GM19372 (cell line): Measurements from ENCODE around the gene ABCD2.
A peak's percentile ranks its signal among the peaks of the same experiment; 100 is the strongest.
"Not testable (repeated sequence)": the region's sequence is repeated elsewhere in the genome, so short reads cannot be mapped to it uniquely, and the experiment has no call there.

Experiments
- ATAC-seq: cut with Tn5 transposase; IDR thresholded peaks from one replicate; pipeline ENCODE4 v1.9.1; 2021; ENCODE audit warnings: mild to moderate bottlenecking, low read depth, moderate library complexity; ENCODE audit not compliant: unreplicated experiment

ABCD2 gene

DNA sequence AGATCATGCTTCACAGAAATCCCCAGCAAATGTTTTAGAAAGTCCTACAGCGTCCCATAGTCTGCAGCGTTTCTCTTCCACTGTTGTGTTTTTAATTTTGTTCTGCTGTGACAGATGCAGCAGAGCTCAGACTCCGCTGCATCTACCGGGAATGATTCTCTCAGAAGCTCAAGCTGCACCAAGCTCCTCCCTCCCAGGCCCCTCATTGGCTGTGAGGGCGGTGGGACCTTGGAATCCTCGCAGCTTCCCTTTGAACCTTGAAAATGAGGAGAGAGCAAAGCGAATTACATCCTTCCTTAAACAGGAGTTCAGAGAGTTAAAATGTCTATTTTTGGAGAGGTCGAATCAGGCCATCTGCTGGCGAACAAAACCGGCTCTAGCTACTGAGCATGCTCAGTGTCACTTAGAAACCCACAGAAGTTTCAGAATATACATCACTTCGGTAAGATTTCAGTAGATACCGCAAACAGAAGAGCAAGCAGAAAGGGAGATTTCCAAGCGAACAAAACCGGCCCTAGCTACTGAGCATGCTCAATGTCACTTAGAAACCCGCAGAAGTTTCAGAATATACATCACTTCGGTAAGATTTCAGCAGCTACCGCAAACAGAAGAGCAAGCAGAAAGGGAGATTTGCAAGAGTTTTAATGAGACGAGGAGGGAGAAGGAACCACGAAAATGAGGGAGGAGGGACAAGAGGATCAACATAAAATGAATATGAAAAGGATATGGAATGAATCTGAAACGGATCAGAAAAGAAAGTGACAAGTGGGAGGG is at the start of gene ABCD2:
ABCD2 (minus strand) TSS at position 144 of the 774 bp plus-strand sequence. CDS start 188 bp downstream, outside the sequence.
- ATAC-seq: peak; percentile 76

DNA sequence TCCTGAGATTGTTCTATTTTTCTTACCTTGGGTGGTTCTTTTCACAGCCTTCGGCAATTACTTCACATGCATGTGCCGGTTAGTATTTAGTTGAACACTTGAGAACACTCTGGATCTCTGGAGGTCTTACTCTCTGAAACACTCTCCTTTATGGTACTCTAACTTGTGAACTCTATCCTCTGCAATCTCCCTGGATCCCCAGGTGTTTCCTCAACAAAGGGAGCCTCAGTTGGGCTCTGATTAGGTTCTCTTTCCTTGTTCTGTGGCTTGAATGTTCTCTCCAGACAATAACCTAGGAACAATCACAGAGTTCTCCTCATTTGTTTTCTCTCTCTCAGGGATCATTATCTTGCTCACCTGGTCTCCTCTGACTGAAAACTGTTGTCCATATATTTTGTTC is 40.5 kb upstream of the ABCD2 start:
- ATAC-seq: no peak

DNA sequence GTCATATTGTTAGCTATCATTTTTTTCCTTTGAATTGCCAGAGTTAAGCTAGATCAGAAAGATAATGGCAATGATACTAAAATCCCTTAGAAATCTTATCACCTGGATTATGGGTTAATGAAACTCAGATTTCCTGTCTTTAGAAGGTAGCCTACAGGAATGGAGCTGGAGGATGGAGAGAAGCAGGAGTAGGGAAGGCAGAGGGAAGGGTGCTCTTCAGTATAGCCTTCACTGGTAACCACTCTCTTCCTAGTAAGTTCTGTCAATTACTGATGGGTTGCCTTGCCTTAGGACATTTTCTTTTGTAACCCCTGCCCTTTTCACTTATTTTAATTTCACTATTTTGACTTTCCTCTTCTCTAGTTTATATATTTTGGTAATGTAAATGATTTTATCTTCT is 27.8 kb upstream of the ABCD2 start:
- no peak for ATAC-seq

DNA sequence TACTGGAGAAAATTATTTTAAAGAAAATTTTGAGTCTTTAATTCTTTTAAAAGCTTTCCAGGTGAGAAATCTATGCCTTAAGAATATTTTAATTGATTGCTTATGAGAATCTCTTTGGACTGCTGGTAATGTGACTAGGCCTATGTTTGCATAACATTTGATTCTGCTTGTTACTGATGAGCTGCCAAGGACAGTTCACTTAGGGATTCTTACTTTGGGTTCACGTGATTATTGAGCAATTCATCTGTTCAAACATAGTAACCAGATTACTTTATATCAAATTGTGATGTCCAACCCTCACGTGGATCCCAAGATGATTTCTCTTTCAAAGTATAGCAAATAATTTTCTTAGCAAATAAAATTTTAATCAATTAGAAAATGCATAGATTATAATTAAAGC is 27.4 kb upstream of the ABCD2 start:
- ATAC-seq: no peak

DNA sequence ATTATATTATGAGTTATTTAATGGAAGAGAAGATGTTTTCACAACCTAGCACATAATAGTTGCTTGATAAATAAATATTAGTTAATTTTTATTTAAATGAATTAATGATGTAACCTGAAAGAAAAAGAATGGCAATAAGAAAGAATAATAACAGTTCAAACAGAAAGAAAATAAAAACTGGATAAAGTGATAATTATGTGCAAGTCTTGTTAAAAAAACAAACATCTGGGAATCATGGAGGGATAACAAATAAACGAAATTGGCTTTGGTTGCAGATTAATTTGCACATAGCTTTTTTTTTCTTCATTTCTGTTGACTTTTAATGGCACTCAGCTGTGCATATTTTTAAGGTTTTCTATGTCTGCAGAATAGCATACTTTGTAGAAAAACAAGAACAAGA is 23.4 kb upstream of the ABCD2 start:
- no peak for ATAC-seq

DNA sequence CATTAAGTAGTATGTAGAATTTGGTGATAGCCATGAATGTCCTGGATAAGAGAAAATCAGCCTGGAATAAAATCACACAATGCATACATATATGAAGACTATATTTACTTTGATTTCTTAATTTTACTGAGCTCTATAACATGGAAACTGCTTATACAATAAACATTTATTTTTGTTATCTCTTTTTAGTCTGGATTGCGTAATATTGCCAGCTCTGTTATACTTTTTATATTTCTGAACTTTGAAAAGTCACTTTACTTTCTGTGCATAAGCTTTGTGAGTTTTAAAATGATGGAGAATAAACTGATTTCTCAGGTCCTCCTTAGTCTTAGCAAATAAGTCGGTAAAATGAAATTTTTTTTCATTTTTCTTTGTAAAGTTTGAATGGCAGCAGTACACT is 19.2 kb upstream of the ABCD2 start:
- no peak for ATAC-seq

DNA sequence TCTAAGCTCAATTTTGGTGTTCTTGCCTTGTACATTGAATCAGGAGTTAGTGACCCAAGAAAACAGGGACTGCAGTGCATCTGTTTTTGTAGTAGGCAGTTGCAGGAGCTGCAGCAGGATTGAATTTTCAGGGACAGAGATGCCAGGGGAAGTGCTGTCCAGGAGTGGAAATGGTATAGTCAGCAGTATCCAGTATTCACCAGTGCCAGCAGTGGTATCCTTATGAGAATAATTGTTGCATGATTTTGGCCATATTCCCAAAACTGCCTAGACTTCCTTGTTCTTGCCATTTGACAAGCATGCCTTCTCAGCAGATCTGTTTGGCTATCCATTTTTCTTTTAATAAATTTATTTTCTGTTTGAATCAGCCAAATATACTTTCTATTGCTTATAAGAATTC is 18.6 kb upstream of the ABCD2 start:
- ATAC-seq: no peak

DNA sequence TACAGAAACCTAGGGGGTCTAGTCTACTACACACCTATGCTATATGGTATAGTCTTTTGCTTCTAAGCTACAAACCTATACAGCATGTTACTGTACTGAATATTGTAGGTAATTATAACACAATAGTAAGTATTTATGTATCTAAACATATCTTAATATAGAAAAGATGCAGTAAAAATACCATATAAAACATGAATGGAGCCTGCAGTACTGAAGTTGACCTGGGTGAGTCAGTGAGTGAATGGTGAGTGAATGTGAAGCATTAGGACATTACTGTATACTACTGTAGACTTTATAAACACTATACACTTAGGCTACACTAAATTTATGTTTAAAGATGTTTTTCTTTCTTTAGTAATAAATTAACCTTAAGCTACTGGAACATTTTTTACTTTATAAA is 13.1 kb upstream of the ABCD2 start:
- ATAC-seq: no peak

DNA sequence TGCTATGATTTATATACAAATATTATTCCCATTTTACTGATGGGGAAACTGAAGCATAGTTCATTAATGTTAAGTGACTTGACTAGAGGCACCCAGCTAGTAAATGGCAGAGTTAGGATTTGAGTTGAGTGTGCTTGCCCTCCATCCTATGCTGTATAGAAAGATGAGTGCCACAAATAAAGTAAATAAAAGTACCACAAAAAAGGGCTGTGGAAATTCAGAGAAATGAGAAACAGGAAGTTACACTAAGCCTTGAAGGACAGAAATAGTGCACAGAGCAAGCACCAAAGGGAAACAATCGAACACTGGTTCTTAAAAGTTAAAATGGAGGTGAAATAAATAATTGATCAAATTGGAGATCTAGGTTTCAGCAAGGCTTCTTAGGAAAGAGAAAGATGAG is 9.2 kb upstream of the ABCD2 start:
- ATAC-seq: peak; percentile 52

DNA sequence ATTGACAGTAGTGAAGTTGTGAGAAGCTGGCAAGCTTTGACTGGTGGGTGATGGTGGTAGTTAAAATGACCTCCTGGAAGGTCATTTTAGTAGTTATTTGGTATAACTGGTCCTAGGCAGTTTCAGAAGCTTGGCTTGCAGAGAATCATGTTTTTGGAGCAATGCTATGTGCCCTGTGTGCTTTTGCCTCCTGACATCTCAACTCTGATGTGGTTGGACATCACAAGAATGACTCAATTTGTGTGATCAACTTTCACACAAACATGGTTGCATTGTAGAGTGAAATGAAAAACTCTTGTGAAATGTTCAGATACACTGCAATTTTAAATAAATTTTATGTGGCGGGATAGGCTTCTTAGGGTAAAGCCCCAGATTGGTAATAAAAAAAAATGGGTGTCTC is 8.3 kb upstream of the ABCD2 start:
- ATAC-seq: no peak

DNA sequence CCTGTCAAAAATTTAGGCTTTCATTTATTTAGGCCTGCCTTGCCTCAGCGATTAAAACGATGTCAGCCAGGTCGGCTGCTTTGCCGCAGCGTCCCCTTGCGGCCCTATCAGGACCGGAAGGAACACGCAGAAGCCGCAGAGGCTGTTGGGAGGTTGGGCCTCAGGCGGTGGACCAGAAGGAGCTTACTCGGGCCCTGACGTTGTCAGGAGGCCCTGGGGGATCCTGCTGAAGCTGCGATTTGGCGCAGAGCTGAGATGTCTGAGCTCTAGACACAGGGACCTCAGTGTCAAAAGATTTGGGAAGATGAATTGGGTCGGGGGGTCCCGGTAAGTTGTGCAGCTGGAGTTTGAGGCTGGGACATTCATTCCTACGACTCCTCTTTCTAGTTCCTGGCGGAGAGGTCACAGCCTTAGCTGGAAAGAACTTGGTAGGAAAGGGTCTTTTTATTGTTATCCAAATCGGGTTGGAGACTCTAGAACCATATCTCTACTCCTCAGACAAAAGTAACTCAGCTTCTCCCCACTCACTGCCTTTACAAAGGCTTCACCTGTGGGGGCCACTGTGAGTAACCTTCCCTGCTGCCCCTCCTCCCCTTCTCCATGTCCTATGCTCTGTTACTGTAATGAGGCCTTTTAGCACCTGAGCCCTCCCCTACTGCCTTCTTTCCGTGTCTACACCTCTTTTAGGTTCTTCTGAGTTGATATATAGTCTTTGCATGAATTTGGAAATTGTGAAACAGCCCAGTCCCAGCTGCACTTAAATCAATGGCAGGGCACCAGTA is 6.6 kb upstream of the ABCD2 start:
- no peak for ATAC-seq

DNA sequence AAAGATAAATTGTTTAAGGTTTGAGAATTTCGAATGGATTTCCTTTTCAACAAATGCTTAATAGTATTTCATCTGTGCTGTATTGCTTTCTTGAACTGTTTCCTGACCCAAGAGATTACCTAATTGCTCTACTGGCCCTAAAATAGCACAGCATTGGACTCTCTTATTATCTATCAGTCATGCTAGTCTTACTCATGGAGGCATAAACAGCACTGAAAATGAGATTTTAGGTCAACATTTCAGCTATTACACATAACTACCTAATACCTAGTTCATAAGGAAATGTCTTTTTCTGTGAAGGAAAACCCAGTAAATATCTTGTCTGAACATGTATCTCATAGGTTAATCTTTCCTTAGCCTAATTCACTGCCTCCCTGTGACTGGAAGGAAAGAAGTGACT is 4.3 kb upstream of the ABCD2 start:
- ATAC-seq: no peak

DNA sequence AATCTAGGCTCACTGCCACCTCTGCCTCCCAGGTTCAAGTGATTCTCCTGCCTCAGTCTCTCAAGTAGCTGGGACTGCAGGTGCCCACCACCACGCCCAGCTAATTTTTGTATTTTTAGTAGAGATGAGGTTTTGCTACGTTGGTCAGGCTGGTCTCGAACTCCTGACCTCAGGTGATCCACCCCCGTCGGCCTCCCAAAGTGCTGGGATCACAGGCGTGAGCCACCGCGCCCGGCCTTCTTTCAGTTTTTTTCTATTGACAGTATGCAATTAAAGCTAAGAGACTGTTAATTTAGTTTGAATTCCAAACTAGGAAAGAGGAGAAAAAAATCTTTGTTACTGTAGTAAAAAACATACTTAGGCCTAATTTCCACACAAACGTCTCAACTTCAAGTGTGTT is 3.6 kb upstream of the ABCD2 start:
- ATAC-seq: not testable (repeated sequence)

DNA sequence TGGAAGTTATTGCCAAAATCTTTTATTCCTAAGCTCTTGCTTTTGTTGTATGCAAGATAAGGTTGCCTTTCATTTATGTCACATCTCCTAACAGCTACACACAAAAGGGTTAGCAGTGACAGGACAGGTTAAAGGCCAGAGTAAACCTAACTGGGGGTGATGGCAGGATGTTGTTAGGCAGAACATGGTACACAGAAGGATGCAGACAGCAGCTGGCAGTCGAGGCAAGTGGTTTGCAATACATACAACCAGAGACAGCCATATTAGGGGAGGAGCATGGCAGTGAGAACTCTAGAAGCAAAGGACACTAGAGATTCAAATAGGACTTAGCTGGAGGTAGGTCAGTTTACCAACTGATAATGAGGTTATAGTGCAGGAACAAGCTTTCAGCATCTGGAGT is 2.7 kb upstream of the ABCD2 start:
- ATAC-seq: no peak

DNA sequence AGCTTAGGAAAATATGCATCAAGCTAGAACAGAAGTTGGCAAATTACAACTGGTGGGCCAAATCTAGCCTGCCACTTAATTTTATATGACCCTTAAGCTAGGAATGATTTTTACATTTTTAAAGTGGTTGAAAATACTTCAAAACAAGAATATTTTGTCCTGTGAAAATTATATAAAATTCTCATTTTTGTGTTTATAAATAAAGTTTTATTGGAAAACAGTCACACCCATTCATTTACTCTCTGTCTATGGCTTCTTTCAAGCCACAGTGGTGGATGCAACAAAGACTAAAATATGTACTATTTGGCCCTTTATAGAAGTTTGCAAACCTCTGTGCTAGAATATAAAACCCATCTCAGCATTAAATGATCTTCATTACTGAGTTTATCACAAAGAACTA is 2.1 kb upstream of the ABCD2 start:
- no peak for ATAC-seq

DNA sequence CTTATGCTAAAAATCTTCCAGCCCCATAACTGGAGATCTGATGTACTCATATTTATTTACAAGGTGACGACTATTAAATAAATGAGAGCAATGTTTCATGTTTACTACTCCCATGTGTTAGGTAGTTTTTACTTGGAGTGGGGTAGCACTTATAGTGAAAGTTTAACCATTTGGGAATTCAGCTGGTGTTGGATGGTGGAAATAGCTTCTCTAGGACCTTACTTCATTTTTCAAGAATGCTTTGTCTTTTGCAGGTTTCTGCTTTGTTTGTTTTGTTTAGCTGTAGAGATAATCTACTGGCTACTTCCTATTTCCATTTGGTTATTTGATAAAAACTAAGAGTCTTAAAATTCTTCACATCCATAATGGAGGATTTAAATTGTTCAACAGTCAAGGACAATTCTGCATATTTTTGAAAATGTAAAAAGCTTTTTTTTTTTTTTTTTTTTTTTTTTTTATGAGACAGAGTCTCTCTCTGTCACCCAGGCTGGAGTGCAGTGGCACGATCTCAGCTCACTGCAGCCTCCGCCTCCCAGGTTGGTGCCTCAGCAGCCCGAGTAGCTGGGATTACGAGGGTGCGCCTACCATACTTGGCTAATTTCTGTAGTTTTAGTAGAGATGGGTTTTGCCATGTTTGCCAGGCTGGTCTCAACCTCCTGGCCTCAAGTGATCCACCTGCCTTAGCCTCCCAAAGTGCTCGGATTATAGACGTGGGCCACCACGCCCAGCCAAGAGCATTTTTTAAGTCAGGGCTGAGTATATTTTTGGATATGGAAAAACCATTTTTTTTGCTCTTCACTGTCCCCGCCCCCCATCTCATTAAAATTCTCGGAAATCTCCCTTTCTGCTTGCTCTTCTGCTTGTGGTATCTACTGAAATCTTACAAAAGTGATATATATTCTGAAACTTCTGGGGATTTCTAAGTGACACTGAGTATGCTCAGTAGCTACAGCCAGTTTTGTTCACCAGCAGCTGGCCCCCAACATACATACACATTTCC is 1.4 kb upstream of the ABCD2 start:
- peak; percentile 21 for ATAC-seq

DNA sequence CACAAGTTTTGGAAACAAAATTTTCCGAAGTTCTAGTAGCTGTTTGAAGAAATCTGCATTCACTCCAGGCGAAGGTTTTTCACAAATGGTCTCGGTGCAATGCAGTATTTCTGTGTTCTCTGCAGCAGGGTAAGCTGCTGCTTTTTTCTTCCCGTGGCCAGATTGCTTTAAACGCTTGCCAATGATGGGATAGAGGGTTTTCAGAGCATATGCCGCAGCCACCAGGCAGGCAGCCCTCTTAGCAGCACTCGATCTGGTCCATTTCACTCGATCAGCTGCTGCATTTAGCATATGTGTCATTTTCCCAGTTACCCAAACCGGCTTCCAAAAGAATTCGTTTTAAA is 315 bp downstream of the ABCD2 start:
- ATAC-seq: no peak

DNA sequence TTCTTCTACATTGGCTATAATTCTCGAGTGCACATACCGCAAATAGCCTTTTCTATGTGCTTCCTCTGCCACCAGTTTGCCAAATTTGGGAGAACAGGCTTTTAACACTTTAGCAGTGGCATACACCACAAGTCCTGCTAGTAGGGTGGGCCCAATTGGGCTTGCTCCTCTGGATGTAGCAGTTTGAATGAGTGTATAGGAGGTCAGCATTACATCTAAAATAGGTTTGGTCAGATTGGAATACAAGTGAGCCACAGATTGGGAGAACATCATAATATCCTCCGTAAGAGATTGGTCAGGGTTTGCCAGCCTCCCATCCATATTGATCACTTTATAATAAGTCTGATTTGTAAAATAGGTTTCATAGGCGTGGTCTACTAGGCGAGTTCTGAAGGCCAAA is 902 bp downstream of the ABCD2 start:
- no peak for ATAC-seq

DNA sequence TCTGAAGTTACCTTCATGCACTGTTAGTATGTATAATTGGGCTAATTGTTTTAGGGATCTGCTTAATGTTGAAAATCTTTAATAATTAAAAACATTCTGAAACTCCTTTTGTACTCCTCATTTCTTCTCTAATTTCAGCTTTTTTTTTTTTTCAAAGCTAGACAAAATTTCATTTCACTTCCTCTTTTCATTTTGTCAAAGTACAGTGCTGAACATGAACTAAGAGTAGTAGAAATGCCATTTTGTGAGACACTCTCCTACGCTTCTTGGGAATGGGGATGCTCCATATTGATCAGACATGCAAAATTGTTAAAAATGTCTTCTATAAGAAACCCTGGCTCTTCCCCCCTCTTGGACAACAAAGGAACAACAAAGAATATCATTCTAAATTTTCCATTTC is 1.7 kb downstream of the ABCD2 start:
- ATAC-seq: no peak

DNA sequence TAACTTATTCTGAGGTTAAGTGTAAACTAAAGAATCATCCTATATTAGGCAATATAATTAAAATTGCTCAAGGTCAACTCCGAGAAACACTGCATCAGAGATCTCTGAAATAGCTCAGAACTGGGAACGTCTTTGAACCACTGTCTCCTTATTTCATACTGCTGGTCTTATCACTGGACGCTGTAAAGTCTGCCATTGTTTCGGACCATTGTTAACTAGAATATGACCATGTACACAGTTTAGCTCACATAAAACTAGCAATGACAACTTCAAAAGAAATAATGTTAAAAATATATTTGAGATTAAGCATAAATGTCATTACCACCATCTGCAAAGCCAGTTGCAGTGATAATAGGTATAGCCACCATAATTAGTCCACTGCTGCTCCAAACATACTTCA is 2.9 kb downstream of the ABCD2 start:
- ATAC-seq: no peak

DNA sequence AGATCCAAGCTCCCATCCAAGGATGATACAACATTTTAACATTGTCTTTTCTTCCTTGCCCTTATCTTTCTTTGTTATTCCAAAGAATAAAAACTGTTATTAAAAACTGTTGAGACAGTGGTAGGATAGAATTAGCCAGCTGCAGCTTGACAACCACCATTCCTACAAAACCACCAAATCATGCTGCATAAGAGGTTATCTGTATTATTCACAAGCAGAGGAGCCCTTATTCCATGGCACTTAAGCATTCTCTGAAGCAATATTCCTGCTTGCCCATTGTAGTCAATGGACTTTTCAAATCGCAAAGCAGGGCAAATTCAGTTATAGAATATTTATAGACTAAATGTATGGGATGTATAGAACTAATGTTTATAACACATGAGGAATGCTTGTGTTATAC is 3.4 kb downstream of the ABCD2 start:
- ATAC-seq: no peak
